ENCODE data around the gene GALNT12.

- no peak for TF ChIP-seq POLR2AphosphoS5 (IDR thresholded peaks at IDR 0.05)
- TF ChIP-seq, protein P1, sequence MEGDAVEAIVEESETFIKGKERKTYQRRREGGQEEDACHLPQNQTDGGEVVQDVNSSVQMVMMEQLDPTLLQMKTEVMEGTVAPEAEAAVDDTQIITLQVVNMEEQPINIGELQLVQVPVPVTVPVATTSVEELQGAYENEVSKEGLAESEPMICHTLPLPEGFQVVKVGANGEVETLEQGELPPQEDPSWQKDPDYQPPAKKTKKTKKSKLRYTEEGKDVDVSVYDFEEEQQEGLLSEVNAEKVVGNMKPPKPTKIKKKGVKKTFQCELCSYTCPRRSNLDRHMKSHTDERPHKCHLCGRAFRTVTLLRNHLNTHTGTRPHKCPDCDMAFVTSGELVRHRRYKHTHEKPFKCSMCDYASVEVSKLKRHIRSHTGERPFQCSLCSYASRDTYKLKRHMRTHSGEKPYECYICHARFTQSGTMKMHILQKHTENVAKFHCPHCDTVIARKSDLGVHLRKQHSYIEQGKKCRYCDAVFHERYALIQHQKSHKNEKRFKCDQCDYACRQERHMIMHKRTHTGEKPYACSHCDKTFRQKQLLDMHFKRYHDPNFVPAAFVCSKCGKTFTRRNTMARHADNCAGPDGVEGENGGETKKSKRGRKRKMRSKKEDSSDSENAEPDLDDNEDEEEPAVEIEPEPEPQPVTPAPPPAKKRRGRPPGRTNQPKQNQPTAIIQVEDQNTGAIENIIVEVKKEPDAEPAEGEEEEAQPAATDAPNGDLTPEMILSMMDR (IDR thresholded peaks at IDR 0.05): no peak
Observed at GRCh38 chr9:98869078-98869745, 61.7 kb downstream of the GALNT12 start.
